ENCODE measurements around the gene IQSEC1.

- TF ChIP-seq POLR2A (IDR thresholded peaks at IDR 0.05), result no peak
- TF ChIP-seq, protein P1, sequence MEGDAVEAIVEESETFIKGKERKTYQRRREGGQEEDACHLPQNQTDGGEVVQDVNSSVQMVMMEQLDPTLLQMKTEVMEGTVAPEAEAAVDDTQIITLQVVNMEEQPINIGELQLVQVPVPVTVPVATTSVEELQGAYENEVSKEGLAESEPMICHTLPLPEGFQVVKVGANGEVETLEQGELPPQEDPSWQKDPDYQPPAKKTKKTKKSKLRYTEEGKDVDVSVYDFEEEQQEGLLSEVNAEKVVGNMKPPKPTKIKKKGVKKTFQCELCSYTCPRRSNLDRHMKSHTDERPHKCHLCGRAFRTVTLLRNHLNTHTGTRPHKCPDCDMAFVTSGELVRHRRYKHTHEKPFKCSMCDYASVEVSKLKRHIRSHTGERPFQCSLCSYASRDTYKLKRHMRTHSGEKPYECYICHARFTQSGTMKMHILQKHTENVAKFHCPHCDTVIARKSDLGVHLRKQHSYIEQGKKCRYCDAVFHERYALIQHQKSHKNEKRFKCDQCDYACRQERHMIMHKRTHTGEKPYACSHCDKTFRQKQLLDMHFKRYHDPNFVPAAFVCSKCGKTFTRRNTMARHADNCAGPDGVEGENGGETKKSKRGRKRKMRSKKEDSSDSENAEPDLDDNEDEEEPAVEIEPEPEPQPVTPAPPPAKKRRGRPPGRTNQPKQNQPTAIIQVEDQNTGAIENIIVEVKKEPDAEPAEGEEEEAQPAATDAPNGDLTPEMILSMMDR (IDR thresholded peaks at IDR 0.05), result peak in 1 of 3 donors; percentile 14
Measured at GRCh38 chr3:12984023-12984823, 89.0 kb downstream of the IQSEC1 start.

Data from lower leg skin (tissue), 3 donors.